GM23338 (cell line): ENCODE data around the gene ANKS1B. TPM values are rescaled to one million over a fixed set of nuclear protein-coding genes. Genes with fewer than 3 reads are reported as not detected.

ENCODE experiments used
- ATAC-seq: fragments of 200-7000 bp; cut with Tn5 transposase; 3 replicates; pipeline ENCODE4 v1.9.1; 2020
- DNase-seq: peaks from one replicate; pipeline ENCODE4 v3.0.0-alpha.2; 2015; ENCODE audit warnings: low spot score
- H2AFZ ChIP-seq: fragments of 200-600 bp; sonication (generic); 2 replicates; pipeline ENCODE4 v1.8.0; 2016; ENCODE audit warnings: antibody characterized with exemption, mild to moderate bottlenecking, moderate library complexity
- H3F3A ChIP-seq: fragments of 200-600 bp; sonication (generic); replicated peaks from 2 replicates; pipeline ENCODE4 v1.8.0; 2017; ENCODE audit warnings: antibody characterized with exemption, mixed run types, low read depth
- H3K27ac ChIP-seq: fragments of 200-600 bp; sonication (generic); 2 replicates; pipeline ENCODE4 v1.6.1; 2016; ENCODE audit warnings: low read depth
- H3K27me3 ChIP-seq: fragments of 200-600 bp; sonication (generic); 2 replicates; pipeline ENCODE4 v1.8.0; 2016; ENCODE audit warnings: mild to moderate bottlenecking, mixed run types, moderate library complexity; ENCODE audit not compliant: insufficient read depth
- H3K36me3 ChIP-seq: fragments of 200-600 bp; sonication (generic); 2 replicates; pipeline ENCODE4 v1.8.0; 2016; ENCODE audit warnings: mild to moderate bottlenecking; ENCODE audit not compliant: insufficient read depth
- H3K4me1 ChIP-seq: fragments of 200-600 bp; sonication (generic); 2 replicates; pipeline ENCODE4 v1.8.0; 2016; ENCODE audit warnings: mild to moderate bottlenecking, moderate library complexity; ENCODE audit not compliant: insufficient read depth
- H3K4me2 ChIP-seq: fragments of 200-600 bp; sonication (generic); 2 replicates; pipeline ENCODE4 v1.7.1; 2017; ENCODE audit warnings: mixed run types
- H3K4me3 ChIP-seq: fragments of 200-600 bp; sonication (generic); 2 replicates; pipeline ENCODE4 v1.6.1; 2016; ENCODE audit warnings: mixed run types
- H3K79me2 ChIP-seq: fragments of 200-600 bp; sonication (generic); replicated peaks from 2 replicates; pipeline ENCODE4 v1.8.0; 2017; ENCODE audit warnings: mild to moderate bottlenecking; ENCODE audit not compliant: insufficient read depth
- H3K9me2 ChIP-seq: fragments of 200-600 bp; sonication (generic); 2 replicates; pipeline ENCODE4 v1.8.0; 2017; ENCODE audit not compliant: insufficient read depth
- H4K20me1 ChIP-seq: fragments of 200-600 bp; sonication (generic); replicated peaks from 2 replicates; pipeline ENCODE4 v1.8.0; 2017; ENCODE audit warnings: mild to moderate bottlenecking; ENCODE audit not compliant: insufficient read depth
- H3K27ac Mint-ChIP-seq: 2 replicates; pipeline ENCODE4 v1.8.0; 2020; ENCODE audit warnings: inconsistent platforms, mild to moderate bottlenecking, moderate library complexity, mixed read lengths
- H3K27me3 Mint-ChIP-seq: 3 replicates; pipeline ENCODE4 v1.8.0; 2022; ENCODE audit warnings: low read depth, mild to moderate bottlenecking, moderate library complexity, mixed read lengths, inconsistent platforms; ENCODE audit not compliant: insufficient read depth, poor library complexity
- H3K36me3 Mint-ChIP-seq: 3 replicates; pipeline ENCODE4 v1.8.0; 2021; ENCODE audit warnings: low read depth, mild to moderate bottlenecking, inconsistent platforms, moderate library complexity, mixed read lengths
- H3K4me1 Mint-ChIP-seq: 3 replicates; pipeline ENCODE4 v1.8.0; 2020; ENCODE audit warnings: mild to moderate bottlenecking, inconsistent platforms, mixed read lengths
- H3K4me3 Mint-ChIP-seq: 3 replicates; pipeline ENCODE4 v1.8.0; 2021; ENCODE audit warnings: moderate library complexity, mild to moderate bottlenecking, inconsistent platforms, mixed read lengths
- H3K9me3 Mint-ChIP-seq: 3 replicates; pipeline ENCODE4 v1.8.0; 2020; ENCODE audit warnings: moderate library complexity, mild to moderate bottlenecking, inconsistent platforms, mixed read lengths
- ETS1 ChIP-seq: IDR thresholded peaks from 2 replicates; pipeline ENCODE4 v1.6.1; 2016; ENCODE audit warnings: antibody characterized with exemption
- EZH2 ChIP-seq: fragments of 200-600 bp; sonication (generic); IDR thresholded peaks from one replicate; pipeline ENCODE4 v1.8.0; 2017; ENCODE audit warnings: antibody characterized with exemption, mild to moderate bottlenecking, low read depth; ENCODE audit not compliant: unreplicated experiment
- JUNB ChIP-seq: IDR thresholded peaks from one replicate; pipeline ENCODE4 v1.6.1; 2016; ENCODE audit warnings: antibody characterized with exemption; ENCODE audit not compliant: unreplicated experiment
- NANOG ChIP-seq: IDR thresholded peaks from 2 replicates; pipeline ENCODE4 v1.6.1; 2016; ENCODE audit warnings: antibody characterized with exemption, borderline replicate concordance
- POLR2AphosphoS5 ChIP-seq: IDR thresholded peaks from 2 replicates; pipeline ENCODE4 v1.6.1; 2016; ENCODE audit warnings: antibody characterized with exemption, low read depth
- STAT1 ChIP-seq: IDR thresholded peaks from one replicate; pipeline ENCODE4 v1.6.1; 2016; ENCODE audit warnings: antibody characterized with exemption; ENCODE audit not compliant: unreplicated experiment
- ZNF114 ChIP-seq: fragments of 250-450 bp; sonication (Bioruptor Pico); IDR thresholded peaks from 2 replicates; pipeline ENCODE4 v1.5.0; 2020; ENCODE audit warnings: mild to moderate bottlenecking, moderate library complexity
- ZNF331 ChIP-seq: fragments of 250-450 bp; sonication (Bioruptor Pico); IDR thresholded peaks from 2 replicates; pipeline ENCODE4 v1.5.0; 2020; ENCODE audit warnings: low read depth, mild to moderate bottlenecking, moderate library complexity
- polyA plus RNA-seq: library from polyadenylated mRNA; unstranded; fragments of >200 nt; fragmentation: Nextera tagmentation; extraction: Ambion mirVana; gene quantifications from 2 replicates; pipeline ENCODE4 v1.2.1, GENCODE V29; 2016
- total RNA-seq: library from RNA; depleted of rRNA; stranded (reverse); fragments of >200 nt; shearing (Covaris generic); gene quantifications from 2 replicates; pipeline ENCODE4 v1.2.3, GENCODE V29; 2014
- TF ChIP-seq, protein P1 (sequence below): IDR thresholded peaks from one replicate; pipeline ENCODE4 v1.6.1; 2018; ENCODE audit warnings: antibody characterized with exemption; ENCODE audit not compliant: unreplicated experiment

Gene ANKS1B
- total and polyA plus RNA-seq, 2 experiments from 2014 or later, result 4.3 to 5.8 TPM

DNA sequence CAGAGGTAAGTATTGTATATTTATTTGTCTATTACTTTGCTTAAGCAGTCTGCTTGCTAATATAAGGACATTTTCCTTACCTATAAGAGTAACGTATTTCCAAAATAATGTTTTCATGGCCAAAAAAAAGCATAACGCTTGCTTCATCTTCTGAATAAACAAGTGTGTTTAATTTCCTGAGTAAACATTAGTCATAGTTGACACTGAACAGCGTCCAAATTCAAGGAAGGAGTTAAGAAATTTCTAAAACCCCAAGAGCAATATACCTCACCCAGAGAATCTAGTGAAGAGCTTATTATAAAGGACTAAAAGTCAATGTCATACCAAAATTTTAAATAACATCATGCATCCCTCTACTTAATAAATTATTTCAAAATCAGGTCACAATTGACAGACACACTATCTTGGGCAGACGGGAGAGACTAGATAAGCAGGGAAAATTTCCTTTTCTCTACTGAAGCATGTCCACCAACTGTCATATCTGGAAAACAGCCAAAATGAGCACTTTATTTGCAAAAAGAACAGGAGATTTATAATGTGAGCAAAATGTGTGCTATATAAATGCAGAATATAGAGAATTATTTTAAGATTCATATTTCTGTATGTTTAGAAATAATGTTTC lies 25.1 kb downstream of the ANKS1B start:
- no peaks in the 10 kb centered on the region for H4K20me1 ChIP-seq
- no peaks in the 10 kb centered on the region for H3F3A ChIP-seq
- Mint-ChIP-seq H3K9me3 (no peaks in the 10 kb centered on the region), H3K27ac (no peak overlapping the region), H3K27me3 (peaks cover under 1% of the 10 kb centered on the region), H3K4me3 (no peak overlapping the region), H3K36me3 (no peaks in the 10 kb centered on the region), H3K4me1 (no peaks in the 10 kb centered on the region; the same call in 2 of the 3 replicates)
- no peaks in the 10 kb centered on the region for H3K36me3 ChIP-seq
- no peaks in the 10 kb centered on the region for H3K4me1 ChIP-seq
- H3K27me3 ChIP-seq, result no peaks in the 10 kb centered on the region
- DNase-seq (no peak), ATAC-seq (no peak)
- no peak overlapping the region for H2AFZ ChIP-seq
- no peak overlapping the region for H3K4me2 ChIP-seq
- H3K79me2 ChIP-seq, result no peaks in the 10 kb centered on the region
- TF ChIP-seq, protein P1, sequence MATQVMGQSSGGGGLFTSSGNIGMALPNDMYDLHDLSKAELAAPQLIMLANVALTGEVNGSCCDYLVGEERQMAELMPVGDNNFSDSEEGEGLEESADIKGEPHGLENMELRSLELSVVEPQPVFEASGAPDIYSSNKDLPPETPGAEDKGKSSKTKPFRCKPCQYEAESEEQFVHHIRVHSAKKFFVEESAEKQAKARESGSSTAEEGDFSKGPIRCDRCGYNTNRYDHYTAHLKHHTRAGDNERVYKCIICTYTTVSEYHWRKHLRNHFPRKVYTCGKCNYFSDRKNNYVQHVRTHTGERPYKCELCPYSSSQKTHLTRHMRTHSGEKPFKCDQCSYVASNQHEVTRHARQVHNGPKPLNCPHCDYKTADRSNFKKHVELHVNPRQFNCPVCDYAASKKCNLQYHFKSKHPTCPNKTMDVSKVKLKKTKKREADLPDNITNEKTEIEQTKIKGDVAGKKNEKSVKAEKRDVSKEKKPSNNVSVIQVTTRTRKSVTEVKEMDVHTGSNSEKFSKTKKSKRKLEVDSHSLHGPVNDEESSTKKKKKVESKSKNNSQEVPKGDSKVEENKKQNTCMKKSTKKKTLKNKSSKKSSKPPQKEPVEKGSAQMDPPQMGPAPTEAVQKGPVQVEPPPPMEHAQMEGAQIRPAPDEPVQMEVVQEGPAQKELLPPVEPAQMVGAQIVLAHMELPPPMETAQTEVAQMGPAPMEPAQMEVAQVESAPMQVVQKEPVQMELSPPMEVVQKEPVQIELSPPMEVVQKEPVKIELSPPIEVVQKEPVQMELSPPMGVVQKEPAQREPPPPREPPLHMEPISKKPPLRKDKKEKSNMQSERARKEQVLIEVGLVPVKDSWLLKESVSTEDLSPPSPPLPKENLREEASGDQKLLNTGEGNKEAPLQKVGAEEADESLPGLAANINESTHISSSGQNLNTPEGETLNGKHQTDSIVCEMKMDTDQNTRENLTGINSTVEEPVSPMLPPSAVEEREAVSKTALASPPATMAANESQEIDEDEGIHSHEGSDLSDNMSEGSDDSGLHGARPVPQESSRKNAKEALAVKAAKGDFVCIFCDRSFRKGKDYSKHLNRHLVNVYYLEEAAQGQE, result no peak
- no peaks in the 10 kb centered on the region for H3K9me2 ChIP-seq
- H3K4me3 ChIP-seq, result no peak overlapping the region
- H3K27ac ChIP-seq, result no peak overlapping the region

DNA sequence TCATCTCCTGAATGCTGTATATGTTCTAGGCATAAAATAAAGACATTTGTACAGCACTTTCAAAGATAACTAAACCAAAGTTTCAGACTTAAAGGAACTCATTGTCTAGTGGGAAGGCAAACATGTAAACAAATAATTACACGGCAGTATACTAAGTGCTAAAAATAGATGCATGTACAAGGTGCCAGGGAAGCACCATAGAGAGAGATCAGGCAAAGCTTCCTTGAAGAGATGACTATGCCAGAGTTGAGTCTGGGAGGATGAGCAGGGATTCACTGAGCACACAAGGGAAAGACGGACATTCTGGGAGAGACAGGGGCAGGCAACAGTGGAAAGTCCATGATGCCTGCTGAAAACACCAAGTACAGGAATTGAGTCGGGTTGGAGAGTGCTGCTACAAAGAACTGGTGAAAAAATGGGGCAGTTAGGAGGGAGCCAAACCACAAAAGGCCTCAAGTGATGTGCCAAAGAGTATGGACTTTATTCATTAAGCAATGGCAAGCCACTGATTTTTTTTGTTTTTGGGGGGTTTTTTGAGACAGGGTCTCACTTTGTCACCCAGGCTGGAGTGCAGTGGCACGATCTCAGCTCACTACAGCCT lies 26.8 kb downstream of the ANKS1B start:
- Histone ChIP-seq H3K4me3 (no peak overlapping the region), H3K27ac (no peak overlapping the region), H3K4me2 (no peak overlapping the region), H3K9me2 (no peaks in the 10 kb centered on the region), H2AFZ (no peak overlapping the region), H3F3A (no peaks in the 10 kb centered on the region), H3K4me1 (no peaks in the 10 kb centered on the region), H4K20me1 (no peaks in the 10 kb centered on the region), H3K27me3 (no peaks in the 10 kb centered on the region), H3K79me2 (no peaks in the 10 kb centered on the region), H3K36me3 (no peaks in the 10 kb centered on the region)
- H3K4me1 Mint-ChIP-seq, result peaks cover 6% of the 10 kb centered on the region; the same call in 2 of the 3 replicates
- no peak overlapping the region for H3K4me3 Mint-ChIP-seq
- H3K27ac Mint-ChIP-seq, result no peak overlapping the region
- no peaks in the 10 kb centered on the region for H3K36me3 Mint-ChIP-seq
- no peaks in the 10 kb centered on the region for H3K27me3 Mint-ChIP-seq
- H3K9me3 Mint-ChIP-seq, result no peaks in the 10 kb centered on the region
- DNase-seq (no peak), ATAC-seq (no peak)
- no peak for TF ChIP-seq EZH2
- no peak for TF ChIP-seq NANOG
- TF ChIP-seq STAT1, result no peak
- TF ChIP-seq ETS1, result no peak
- TF ChIP-seq JUNB, result no peak
- TF ChIP-seq ZNF114, result no peak
- TF ChIP-seq, protein P1, result no peak
- no peak for TF ChIP-seq POLR2AphosphoS5
- no peak for TF ChIP-seq ZNF331 (CRISPR knock-in tag)
